22Rv1 (cell line): ENCODE results near the gene TRIO.

Source experiments
- ZFX ChIP-seq: fragments of 450-650 bp; IDR thresholded peaks from 2 replicates; pipeline ENCODE4 v1.6.1; 2017; ENCODE audit warnings: antibody characterized with exemption, borderline replicate concordance
- TF ChIP-seq, protein P1 (sequence below): fragments of 450-650 bp; IDR thresholded peaks from 2 replicates; pipeline ENCODE4 v1.5.1; 2017; ENCODE audit warnings: mild to moderate bottlenecking

DNA sequence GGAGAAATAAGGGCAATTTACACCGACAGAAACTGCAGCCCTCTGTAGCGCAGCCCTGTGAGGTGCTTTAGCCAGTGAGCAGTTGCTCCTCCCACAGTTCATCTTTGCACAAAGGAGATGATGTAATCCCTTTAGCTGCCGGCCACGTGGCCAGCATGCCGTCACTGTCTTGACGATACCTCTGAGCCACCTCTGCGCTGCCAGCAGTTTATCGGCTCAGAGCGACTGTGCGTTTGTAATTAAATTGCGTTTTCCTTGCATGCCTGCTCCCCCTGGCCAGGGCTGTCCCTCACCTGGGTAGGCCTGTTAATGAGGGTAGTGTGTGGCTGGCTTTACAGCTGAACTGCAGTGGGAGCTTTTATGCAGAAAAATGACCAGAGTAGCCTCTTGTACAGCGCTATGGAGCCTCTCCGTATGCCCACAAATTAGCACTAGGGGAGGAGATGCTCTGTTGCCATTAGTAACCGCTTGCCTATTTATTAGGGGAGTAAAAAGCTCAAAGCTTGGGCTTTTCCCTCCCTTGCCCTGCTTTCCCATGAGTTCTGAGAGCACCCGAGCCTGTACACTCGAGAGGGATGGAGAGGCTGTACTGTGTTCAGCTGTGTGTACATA, 107.0 kb downstream of the TRIO start:
- TF ChIP-seq, protein P1, sequence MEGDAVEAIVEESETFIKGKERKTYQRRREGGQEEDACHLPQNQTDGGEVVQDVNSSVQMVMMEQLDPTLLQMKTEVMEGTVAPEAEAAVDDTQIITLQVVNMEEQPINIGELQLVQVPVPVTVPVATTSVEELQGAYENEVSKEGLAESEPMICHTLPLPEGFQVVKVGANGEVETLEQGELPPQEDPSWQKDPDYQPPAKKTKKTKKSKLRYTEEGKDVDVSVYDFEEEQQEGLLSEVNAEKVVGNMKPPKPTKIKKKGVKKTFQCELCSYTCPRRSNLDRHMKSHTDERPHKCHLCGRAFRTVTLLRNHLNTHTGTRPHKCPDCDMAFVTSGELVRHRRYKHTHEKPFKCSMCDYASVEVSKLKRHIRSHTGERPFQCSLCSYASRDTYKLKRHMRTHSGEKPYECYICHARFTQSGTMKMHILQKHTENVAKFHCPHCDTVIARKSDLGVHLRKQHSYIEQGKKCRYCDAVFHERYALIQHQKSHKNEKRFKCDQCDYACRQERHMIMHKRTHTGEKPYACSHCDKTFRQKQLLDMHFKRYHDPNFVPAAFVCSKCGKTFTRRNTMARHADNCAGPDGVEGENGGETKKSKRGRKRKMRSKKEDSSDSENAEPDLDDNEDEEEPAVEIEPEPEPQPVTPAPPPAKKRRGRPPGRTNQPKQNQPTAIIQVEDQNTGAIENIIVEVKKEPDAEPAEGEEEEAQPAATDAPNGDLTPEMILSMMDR = no peak
- TF ChIP-seq ZFX = no peak
